Endometrial microvascular endothelial cells (primary cell): ENCODE results near the gene GALNT1. TPM values are rescaled to one million over a fixed set of nuclear protein-coding genes. Genes with fewer than 3 reads are reported as not detected.

Experiments
- in situ Hi-C: cut with HindIII; loops from 2 replicates; pipeline ENCODE4 v1.10.0; 2017; ENCODE audit warnings: low sequenced_read_pairs, low pct_unique_long_range_greater_than_20kb; ENCODE audit errors: inconsistent ontology term
- total RNA-seq: library from RNA; depleted of rRNA; stranded (reverse); fragments of >200 nt; gene quantifications from one replicate; pipeline ENCODE4 v1.2.3, GENCODE V29; 2015; ENCODE audit errors: inconsistent ontology term

The GALNT1 gene
- total RNA-seq, 1 donor from 2014 or later, result 215 TPM

GRCh38 chr18:35696307-35696706, 114.8 kb downstream of the GALNT1 start:
- in situ Hi-C loops, result no loop called here

DNA sequence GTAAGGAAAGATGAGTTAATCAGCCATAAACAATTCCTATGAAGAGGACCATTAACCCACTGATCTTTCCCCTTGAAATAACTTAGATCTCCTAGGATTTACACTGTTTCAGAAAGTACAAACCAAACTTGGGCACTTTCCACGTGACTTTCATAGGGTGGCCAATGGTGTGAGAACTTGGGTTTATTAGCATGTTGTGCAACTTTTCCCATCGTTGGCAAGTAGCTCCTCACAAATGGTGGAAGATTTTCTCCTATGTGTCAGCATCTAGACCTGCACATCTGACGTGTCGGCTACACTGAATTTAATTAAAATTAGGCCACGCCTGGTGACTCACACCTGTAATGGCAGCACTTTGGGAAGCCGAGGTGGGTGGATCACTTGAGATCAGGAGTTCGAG, 116.3 kb downstream of the GALNT1 start:
- in situ Hi-C loops, result no loop called here

DNA sequence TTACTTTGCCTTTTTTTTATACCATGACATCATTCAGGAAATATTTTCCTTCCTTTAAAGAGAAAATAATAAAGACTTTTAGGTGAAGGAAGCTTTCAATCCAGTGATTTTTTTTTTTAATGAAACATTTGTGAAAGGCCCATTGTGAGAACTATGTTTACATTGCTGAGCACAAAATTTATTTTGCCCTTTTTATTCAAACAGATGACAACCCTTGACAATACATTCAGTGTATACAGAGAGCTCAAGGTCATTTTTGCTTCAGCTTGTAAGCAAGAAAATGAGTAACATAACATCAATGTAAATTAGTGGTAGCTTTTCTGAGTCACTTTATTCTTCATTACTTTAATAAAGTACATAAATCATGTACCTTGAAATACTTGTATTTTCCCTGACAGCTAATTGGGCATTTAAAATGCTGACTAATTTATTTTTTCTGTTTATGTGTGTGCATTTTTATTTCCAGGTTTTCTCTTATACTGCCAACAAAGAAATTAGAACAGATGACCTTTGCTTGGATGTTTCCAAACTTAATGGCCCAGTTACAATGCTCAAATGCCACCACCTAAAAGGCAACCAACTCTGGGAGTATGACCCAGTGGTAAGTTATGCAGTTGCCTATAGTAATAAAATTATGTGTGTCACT, 121.6 kb downstream of the GALNT1 start:
- in situ Hi-C loops, result loop anchor here (25.0 kb wide), 1 partner anchor 241 kb away; no protein-coding TSS in a partner anchor

GRCh38 chr18:35705988-35706387, 124.4 kb downstream of the GALNT1 start:
- in situ Hi-C loops, result loop anchor here (25.0 kb wide), 1 partner anchor 244 kb away; no protein-coding TSS in a partner anchor

DNA sequence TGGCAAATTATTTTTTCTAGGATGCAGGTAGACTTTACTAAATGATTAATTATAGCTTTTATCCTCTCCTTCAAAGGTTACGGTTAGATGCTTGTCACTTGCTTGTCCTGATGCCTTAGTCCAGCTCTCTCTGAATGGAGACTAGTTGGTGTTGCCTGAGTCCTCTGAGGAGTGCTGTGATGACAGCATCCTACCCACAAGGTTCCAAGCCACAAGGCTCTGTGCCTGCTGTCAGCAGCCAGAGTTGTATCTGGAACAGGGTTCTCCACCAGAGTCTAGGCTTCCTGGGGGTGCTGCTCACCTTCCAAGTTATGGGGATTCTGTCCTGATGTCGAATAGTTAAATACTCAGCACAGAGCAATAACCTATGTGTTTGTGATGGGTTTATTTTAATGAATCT, 125.7 kb downstream of the GALNT1 start:
- in situ Hi-C loops, result loop anchor here (25.0 kb wide), 1 partner anchor 245 kb away; no protein-coding TSS in a partner anchor

GRCh38 chr18:35707674-35708073, 126.1 kb downstream of the GALNT1 start:
- in situ Hi-C loops, result loop anchor here (25.0 kb wide), 1 partner anchor 245 kb away; no protein-coding TSS in a partner anchor

GRCh38 chr18:35710581-35710980, 129.0 kb downstream of the GALNT1 start:
- in situ Hi-C loops, result loop anchor here (25.0 kb wide), 1 partner anchor 248 kb away; no protein-coding TSS in a partner anchor

- in situ Hi-C loops, result loop anchor here (25.0 kb wide), 1 partner anchor 249 kb away; no protein-coding TSS in a partner anchor
Measured at GRCh38 chr18:35711227-35711626, 129.7 kb downstream of the GALNT1 start.

DNA sequence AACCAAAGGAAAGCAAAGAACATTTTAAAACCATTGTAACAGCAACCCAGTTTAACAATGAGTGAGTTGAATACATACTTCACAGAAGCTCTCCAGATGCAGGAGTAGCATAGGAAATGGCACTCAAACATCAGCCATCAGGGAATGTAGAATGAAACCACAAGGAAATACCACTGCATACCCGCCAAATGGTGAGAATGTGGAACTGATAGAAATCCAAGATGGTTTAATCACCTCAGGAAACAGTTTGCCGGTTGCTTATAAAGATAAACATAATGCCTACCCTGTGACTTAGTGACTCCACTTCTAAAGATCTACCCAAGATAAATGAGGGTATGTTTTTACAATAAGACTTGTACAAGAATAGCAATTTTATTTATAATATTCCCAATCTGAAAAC, 132.0 kb downstream of the GALNT1 start:
- in situ Hi-C loops, result loop anchor here (25.0 kb wide), 1 partner anchor 251 kb away; no protein-coding TSS in a partner anchor

GRCh38 chr18:35714539-35714938, 133.0 kb downstream of the GALNT1 start:
- in situ Hi-C loops, result loop anchor here (25.0 kb wide), 1 partner anchor 252 kb away; no protein-coding TSS in a partner anchor

DNA sequence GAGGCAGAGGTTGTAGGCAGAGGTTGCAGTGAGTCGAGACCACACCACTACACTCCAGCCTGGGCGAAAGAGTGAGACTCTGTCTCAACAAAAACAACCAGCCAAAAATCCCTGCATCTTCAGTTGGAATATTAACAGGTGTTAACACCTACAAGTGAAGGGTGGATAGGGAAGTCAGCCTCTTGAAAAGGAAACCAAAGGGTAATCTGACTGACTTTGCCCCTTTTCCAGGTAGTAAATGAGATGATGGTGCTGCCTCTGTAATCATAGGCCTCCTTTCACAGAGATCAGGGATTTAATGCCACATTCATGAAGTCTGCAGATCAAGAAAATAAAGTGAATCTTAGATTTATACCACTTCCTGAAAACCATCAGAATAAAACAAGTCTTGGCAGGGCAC, 133.6 kb downstream of the GALNT1 start:
- in situ Hi-C loops, result loop anchor here (25.0 kb wide), 1 partner anchor 253 kb away; no protein-coding TSS in a partner anchor

- in situ Hi-C loops, result loop anchor here (25.0 kb wide), 1 partner anchor 254 kb away; no protein-coding TSS in a partner anchor
Measured at GRCh38 chr18:35716169-35716831, 134.8 kb downstream of the GALNT1 start.

- in situ Hi-C loops, result loop anchor here (25.0 kb wide), 1 partner anchor 255 kb away; no protein-coding TSS in a partner anchor
Measured at GRCh38 chr18:35717182-35717581, 135.6 kb downstream of the GALNT1 start.

DNA sequence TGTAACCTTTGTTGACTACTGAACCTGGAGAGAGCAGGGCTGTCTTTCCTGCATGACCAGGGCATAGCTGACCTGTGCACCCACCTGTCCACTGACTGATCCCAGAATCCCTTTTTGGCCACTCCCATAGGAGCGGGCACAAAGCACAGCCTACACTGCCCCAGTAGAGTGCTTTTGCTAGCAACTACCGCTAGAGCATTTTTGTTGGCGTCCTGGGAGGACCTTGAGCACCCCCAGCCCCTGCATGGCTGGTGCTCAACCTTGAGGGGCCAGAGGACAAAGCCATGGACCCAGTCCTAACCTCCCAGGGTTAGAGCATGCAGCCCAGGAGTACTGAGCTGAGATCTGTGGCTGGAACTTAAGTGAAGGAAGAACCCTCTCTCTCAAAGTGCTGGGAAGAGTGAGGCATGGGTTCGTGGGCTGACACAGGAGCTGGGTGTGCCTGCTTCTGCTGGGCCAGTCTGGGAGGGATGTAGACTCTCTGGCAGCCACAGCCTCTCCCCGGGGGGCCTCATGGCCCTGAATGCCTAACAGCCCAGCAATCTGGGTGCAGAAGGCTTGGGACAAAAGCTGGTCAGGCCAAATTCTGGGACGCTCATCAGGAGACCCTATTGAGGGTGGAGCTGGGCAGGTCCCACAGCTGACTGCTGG, 140.0 kb downstream of the GALNT1 start:
- in situ Hi-C loops, result loop anchor here (25.0 kb wide), 1 partner anchor 259 kb away; no protein-coding TSS in a partner anchor

DNA sequence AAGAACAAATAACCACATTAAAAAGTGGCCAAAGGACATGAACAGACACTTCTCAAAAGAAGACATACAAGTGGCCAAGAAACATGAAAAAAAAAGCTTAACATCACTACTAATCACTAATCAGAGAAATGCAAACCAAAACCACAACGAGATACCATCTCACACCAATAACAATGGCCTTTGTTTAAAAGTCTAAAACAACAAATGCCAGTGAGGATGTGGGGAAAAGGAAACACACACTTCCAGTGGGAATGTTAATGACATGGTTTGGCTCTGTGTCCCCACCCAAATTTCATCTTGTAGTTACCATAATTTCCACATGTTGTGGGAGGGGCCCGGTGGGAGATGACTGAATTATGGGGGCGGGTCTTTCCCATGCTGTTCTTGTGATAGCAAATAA, 147.1 kb downstream of the GALNT1 start:
- in situ Hi-C loops, result no loop called here

DNA sequence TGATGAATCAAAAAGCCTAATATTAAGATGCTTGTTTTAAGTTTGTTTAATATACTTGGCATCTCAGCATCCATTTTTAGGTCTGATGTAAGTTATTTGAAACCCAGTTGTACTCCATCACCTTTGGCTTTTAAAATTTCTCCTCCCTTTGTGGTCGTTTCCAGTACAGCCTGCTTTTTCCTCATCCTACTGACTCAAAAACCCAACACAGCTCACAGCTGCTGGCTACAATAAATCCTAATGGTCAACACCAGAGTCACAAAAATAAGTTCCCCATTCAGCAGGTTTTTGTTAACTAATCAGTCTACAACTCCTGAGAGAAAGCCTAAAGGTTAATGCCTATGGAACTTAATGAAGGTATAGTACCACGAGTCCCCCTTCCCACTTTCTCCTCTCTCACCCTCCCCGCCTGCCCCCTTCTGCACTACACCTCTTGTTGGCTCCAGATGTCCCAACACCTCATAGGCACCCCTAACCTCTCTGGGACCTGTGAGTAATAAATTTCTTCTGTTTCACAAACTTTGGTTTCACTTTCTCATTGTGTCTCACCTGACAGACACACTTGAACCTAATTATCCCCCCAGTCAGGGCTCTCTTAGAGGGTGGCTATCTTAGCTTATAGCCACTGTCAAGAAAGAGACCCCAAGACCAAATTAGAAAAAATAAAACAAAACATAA, 148.6 kb downstream of the GALNT1 start:
- in situ Hi-C loops, result no loop called here

DNA sequence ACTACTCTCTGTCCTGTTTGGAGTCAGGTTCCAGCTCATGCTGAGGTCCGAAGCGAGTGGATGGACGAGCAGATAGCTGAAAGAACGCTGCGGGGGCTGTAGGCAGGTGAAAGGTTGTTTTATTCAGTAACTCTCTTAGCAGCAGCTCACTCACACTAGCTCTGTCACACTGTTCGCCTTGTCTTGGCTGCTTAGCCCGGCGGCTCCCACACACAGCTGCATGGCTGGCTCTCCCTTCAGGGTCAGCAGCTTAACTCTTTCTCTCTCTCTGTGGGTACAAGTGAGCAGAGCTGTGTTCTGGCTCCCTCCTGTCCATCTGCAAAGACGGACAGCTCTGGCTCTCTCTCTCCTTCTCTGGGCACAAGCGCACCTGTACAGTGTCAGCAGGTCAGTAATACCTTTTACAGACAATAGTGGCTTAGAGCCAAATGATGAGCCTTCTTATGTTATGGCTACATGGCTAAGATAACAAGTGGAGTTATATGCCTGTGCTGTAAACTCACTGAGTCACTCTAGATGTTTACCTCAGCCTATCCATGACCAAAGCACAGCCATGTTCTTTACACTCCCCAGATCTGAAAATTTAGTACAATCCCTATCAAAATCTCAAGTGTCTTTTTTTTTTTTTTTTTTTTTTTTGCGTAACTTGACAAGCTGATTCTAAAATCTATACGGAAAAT, 149.3 kb downstream of the GALNT1 start:
- in situ Hi-C loops, result no loop called here

DNA sequence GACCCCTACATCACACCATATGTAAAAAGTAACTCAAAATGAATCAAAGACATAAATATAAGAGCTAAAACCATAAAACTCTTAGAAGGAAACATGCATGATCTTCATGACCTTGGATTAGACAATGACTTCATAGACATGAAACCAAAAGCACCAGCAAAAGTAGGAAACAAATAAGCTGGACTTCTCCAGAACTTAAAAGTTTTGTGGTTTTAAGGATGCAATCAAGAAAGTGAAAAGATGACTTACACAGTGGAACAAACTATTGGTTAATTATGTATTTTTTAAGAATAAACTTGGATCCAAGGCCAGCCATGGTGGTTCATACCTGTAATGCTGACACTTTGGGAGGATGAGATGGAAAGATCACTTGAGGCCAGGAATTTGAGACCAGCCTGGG, 150.2 kb downstream of the GALNT1 start:
- in situ Hi-C loops, result no loop called here
